ENCODE data around the gene PCYT1A. TPM values are rescaled to one million over a fixed set of nuclear protein-coding genes. Genes with fewer than 3 reads are reported as not detected.

Gene PCYT1A
- total and polyA plus RNA-seq, 2 donors (not counting 1 experiment from before 2014, with no cell fraction given): 56.6 to 61.2 TPM

DNA sequence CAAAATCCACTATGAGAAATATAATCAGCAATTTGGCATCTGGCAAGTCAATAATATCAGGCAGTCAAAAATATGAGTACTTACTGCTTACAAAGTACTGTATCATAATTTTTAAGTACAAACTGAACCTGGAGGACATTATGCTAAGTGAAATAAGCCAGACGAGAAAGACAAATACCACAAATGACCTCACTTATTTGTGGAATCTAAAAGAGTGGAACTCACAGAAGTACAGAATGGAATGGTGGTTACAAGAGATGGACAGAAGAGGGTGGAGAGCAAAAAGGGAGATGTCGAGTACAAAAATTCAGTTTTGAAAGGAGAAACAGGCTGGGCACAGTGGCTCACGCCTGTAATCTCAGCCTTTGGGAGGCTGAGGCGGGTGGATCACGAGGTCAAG lies 12.4 kb downstream of the PCYT1A start:
- ChIA-PET CTCF (interaction anchor here (1.7 kb wide), 1 partner anchor 22 kb away, joined by 6 read pairs; no protein-coding TSS in a partner anchor), POLR2A (no interaction called here)
- Mint-ChIP-seq H3K27ac (peak overlapping the region; percentile 87), H3K9me3 (ENCODE audit: insufficient read depth) (no peaks in the 10 kb centered on the region), H3K4me3 (peak overlapping the region; percentile 69), H3K27me3 (no peaks in the 10 kb centered on the region), H3K4me1 (peaks cover 24% of the 10 kb centered on the region)
- Histone ChIP-seq H3K79me2 (ENCODE audit: control insufficient read depth, insufficient read depth, low read length) (peaks cover 80% of the 10 kb centered on the region), H3K9me3 (ENCODE audit: control extremely low read depth in 1 of 3, control insufficient read depth in 2 of 3, insufficient read depth in 1 of 3, low read length in 2 of 3) (peaks cover 0 to 13% (median 0%) of the 10 kb centered on the region in 3 donors), H4K20me1 (ENCODE audit: control insufficient read depth, insufficient read depth, low read length, poor library complexity, severe bottlenecking) (peaks cover 31% of the 10 kb centered on the region), H3K36me3 (replicated peaks in 1 of 2; ENCODE audit: control extremely low read depth in 1 of 2, control insufficient read depth in 1 of 2, extremely low read depth in 1 of 2, insufficient read depth in 2 of 2, low read length in 1 of 2) (peaks cover 2 to 13% of the 10 kb centered on the region in 2 experiments), H3K4me3 (ENCODE audit: control extremely low read depth in 1 of 5, extremely low read depth in 1 of 5, insufficient read depth in 1 of 5, low read depth in 2 of 5, low read length in 4 of 5) (peak overlapping the region in 1 of 5 experiments; percentile 6), H3K4me2 (replicated peaks; ENCODE audit: low read depth, low read length, poor library complexity, severe bottlenecking) (peak overlapping the region; percentile 46), H2AFZ (ENCODE audit: insufficient read depth, low read depth, low read length, poor library complexity, severe bottlenecking) (peak overlapping the region; percentile 33), H3K9ac (ENCODE audit: low read length) (peak overlapping the region; percentile 28), H3K4me1 (ENCODE audit: control insufficient read depth in 2 of 2, insufficient read depth in 2 of 2, low read length in 2 of 2) (peaks cover 4 to 17% of the 10 kb centered on the region in 2 donors), H3K27ac (ENCODE audit: low read length in 2 of 2) (peak overlapping the region; percentile 57 to 68), H3K27me3 (replicated peaks in 1 of 4; ENCODE audit: control extremely low read depth in 1 of 4, control insufficient read depth in 3 of 4, insufficient read depth in 4 of 4, low read length in 3 of 4) (no peaks in the 10 kb centered on the region)
- TF ChIP-seq EZH2 (IDR thresholded peaks at IDR 0.05; ENCODE audit: borderline replicate concordance, insufficient read depth, low read depth, low read length, poor library complexity, severe bottlenecking): no peak
- TF ChIP-seq, protein P1, sequence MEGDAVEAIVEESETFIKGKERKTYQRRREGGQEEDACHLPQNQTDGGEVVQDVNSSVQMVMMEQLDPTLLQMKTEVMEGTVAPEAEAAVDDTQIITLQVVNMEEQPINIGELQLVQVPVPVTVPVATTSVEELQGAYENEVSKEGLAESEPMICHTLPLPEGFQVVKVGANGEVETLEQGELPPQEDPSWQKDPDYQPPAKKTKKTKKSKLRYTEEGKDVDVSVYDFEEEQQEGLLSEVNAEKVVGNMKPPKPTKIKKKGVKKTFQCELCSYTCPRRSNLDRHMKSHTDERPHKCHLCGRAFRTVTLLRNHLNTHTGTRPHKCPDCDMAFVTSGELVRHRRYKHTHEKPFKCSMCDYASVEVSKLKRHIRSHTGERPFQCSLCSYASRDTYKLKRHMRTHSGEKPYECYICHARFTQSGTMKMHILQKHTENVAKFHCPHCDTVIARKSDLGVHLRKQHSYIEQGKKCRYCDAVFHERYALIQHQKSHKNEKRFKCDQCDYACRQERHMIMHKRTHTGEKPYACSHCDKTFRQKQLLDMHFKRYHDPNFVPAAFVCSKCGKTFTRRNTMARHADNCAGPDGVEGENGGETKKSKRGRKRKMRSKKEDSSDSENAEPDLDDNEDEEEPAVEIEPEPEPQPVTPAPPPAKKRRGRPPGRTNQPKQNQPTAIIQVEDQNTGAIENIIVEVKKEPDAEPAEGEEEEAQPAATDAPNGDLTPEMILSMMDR (IDR thresholded peaks at IDR 0.05): no peak
- 93% methylated on average over 2 of the region's 5 CpGs for WGBS (ENCODE audit: insufficient coverage)
- intact Hi-C loops (cut with micrococcal nuclease): no loop called here
- DNase-seq (no peak), ATAC-seq (ENCODE audit: low read depth) (no peak)

DNA sequence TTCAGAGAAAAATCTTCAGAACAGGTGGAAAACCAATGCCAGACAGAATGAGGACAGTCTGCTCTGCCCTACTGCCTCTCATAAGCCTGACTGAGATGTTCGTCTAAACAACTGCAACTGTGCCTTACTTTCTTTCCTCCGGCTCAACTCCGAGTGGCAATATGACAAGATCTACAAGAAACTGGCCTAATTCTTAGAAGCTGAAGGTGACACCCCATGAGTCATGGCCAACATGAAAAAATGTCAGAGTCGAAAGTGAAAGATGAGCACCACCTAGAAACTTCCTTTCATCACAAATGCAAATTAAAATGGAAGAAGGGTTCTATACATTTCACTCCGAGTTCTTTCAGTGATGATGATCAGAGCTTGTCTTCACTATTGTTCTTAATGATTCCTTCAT lies 12.9 kb downstream of the PCYT1A start:
- intact Hi-C loops (cut with micrococcal nuclease): loop anchor here (1.0 kb wide), 2 partner anchors 18 to 43 kb away; no protein-coding TSS in a partner anchor
- TF ChIP-seq, protein P1 (IDR thresholded peaks at IDR 0.05): no peak
- TF ChIP-seq EZH2 (IDR thresholded peaks at IDR 0.05; ENCODE audit: borderline replicate concordance, insufficient read depth, low read depth, low read length, poor library complexity, severe bottlenecking): no peak
- H3K4me3 ChIP-seq (ENCODE audit: control extremely low read depth in 1 of 5, extremely low read depth in 1 of 5, insufficient read depth in 1 of 5, low read depth in 2 of 5, low read length in 4 of 5): peak overlapping the region in 2 of 5 experiments; percentile 6
- CTCF ChIA-PET: interaction anchor here (1.7 kb wide), 1 partner anchor 22 kb away, joined by 6 read pairs; no protein-coding TSS in a partner anchor
- DNase-seq (peak; percentile 54), ATAC-seq (ENCODE audit: low read depth) (peak; percentile 81)
- peaks cover 0 to 13% (median 0%) of the 10 kb centered on the region in 3 donors for H3K9me3 ChIP-seq (ENCODE audit: control extremely low read depth in 1 of 3, control insufficient read depth in 2 of 3, insufficient read depth in 1 of 3, low read length in 2 of 3)
- H3K36me3 ChIP-seq (replicated peaks in 1 of 2; ENCODE audit: control extremely low read depth in 1 of 2, control insufficient read depth in 1 of 2, extremely low read depth in 1 of 2, insufficient read depth in 2 of 2, low read length in 1 of 2): peaks cover 2 to 14% of the 10 kb centered on the region in 2 experiments
- H3K27ac Mint-ChIP-seq: peak overlapping the region; percentile 87
- POLR2A ChIA-PET: no interaction called here
- H3K4me1 ChIP-seq (ENCODE audit: control insufficient read depth in 2 of 2, insufficient read depth in 2 of 2, low read length in 2 of 2): peaks cover 4 to 17% of the 10 kb centered on the region in 2 donors
- H3K9me3 Mint-ChIP-seq (ENCODE audit: insufficient read depth): no peaks in the 10 kb centered on the region
- H3K27me3 ChIP-seq (replicated peaks in 1 of 4; ENCODE audit: control extremely low read depth in 1 of 4, control insufficient read depth in 3 of 4, insufficient read depth in 4 of 4, low read length in 3 of 4): no peaks in the 10 kb centered on the region
- peak overlapping the region; percentile 33 for H2AFZ ChIP-seq (ENCODE audit: insufficient read depth, low read depth, low read length, poor library complexity, severe bottlenecking)
- H4K20me1 ChIP-seq (ENCODE audit: control insufficient read depth, insufficient read depth, low read length, poor library complexity, severe bottlenecking): peaks cover 31% of the 10 kb centered on the region
- peak overlapping the region; percentile 57 to 68 for H3K27ac ChIP-seq (ENCODE audit: low read length in 2 of 2)
- peak overlapping the region; percentile 46 for H3K4me2 ChIP-seq (replicated peaks; ENCODE audit: low read depth, low read length, poor library complexity, severe bottlenecking)
- peak overlapping the region; percentile 28 for H3K9ac ChIP-seq (ENCODE audit: low read length)
- no peaks in the 10 kb centered on the region for H3K27me3 Mint-ChIP-seq
- 73% methylated on average over 3 of the region's 5 CpGs for WGBS (ENCODE audit: insufficient coverage)
- peaks cover 24% of the 10 kb centered on the region for H3K4me1 Mint-ChIP-seq
- H3K79me2 ChIP-seq (ENCODE audit: control insufficient read depth, insufficient read depth, low read length): peaks cover 79% of the 10 kb centered on the region
- peak overlapping the region; percentile 69 for H3K4me3 Mint-ChIP-seq

Data from B cell (primary cell).